GM12801 (cell line): ENCODE results near the gene SLC41A3.

Experiments used
- CTCF ChIP-seq: IDR thresholded peaks from one replicate; pipeline ENCODE4 v1.5.1; 2011; ENCODE audit warnings: control low read depth; ENCODE audit not compliant: insufficient read length; ENCODE audit errors: extremely low read depth

Gene SLC41A3

GRCh38 chr3:126030455-126030854, 53.5 kb downstream of the SLC41A3 start:
- no peak for TF ChIP-seq CTCF

- TF ChIP-seq CTCF = no peak
Measured at GRCh38 chr3:126029241-126029640, 54.7 kb downstream of the SLC41A3 start.

GRCh38 chr3:126028096-126028495, 55.8 kb downstream of the SLC41A3 start:
- TF ChIP-seq CTCF = no peak

DNA sequence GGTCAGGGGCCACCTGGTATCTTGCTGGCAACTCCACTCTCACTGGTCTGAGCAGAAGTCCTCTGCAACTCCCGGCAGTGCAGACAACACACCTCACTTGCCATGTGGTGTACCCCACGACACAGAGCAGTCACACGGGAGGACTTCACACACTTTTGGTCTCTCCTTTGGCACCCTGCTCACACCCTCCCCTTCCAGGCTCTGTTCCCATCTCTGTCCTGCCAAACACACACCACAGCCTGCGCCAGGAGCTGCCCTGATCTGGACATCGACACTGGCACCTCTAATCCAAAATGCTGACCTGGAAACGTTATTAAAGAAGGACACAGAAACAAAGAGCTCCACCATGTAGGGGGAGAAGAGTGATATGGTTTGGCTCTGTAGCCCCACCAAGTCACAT, 57.2 kb downstream of the SLC41A3 start:
- no peak for TF ChIP-seq CTCF

DNA sequence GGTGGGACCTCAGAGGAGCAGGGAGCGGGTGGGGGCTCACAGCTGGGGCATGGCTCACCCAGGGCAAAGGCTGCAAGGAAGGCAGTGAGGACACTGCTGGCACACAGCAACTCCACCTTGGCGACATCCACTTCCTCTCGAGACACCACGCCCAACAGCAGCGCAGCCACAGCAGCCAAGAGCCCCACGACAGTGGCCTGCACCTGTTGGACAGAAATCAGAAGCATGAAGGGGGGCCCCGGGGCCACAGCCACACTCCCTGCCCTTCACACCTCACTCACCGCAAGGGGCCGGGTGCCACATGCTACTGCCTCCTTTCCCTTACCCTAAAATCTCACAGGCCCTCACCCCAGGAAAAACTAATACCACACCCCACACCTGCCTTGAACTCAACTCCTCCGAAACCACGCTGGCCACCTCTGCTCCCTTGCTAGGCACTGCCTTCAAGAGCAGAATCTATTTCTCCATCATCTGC, 57.6 kb downstream of the SLC41A3 start:
- TF ChIP-seq CTCF = no peak

- TF ChIP-seq CTCF = no peak
Measured at GRCh38 chr3:126025862-126026261, 58.1 kb downstream of the SLC41A3 start.

DNA sequence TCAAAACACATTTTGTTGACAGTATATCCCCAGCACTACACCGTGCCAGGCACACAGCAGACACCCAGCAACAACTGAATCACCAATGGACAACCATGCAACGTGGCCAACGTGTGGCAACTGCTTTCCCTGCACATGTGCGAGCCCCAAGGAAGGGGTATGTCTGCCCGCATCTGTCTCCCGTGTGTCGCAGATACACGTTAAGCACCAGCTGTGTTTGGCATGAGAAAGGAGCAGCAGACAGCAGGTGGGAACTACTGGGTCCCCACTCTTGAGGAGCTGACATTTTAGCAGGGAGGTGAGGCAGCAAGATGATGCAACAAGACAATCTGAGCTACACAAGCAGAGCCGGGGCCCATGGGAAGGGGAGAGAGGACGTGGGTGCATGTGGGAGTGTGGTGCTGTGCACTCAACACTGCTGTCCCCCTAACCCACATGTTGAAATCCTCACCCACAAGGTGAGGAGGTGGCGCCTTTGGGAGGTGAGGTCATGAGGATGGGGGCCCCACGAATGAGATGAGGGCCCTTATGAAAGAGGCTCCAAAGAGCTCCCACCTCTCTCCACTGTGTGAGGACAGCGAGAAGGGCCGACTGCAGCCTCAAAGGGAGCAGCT, 58.7 kb downstream of the SLC41A3 start:
- TF ChIP-seq CTCF = no peak
